Gastroesophageal sphincter (tissue), 3 donors: ENCODE results near the gene HERC2.

ENCODE experiments used
- EP300 ChIP-seq: sonication (generic); formaldehyde crosslinking; IDR thresholded peaks from one replicate; pipeline ENCODE4 v1.6.1; 2017; ENCODE audit warnings: antibody characterized with exemption, mild to moderate bottlenecking
- POLR2A ChIP-seq, 2 donors: fragments of 450-650 bp; IDR thresholded peaks; one replicate each; pipeline ENCODE4 v1.6.1; 2017; ENCODE audit warnings: antibody characterized with exemption in 2 of 2, mild to moderate bottlenecking in 2 of 2, moderate library complexity in 1 of 2
- POLR2AphosphoS5 ChIP-seq: sonication (generic); formaldehyde crosslinking; IDR thresholded peaks from one replicate; pipeline ENCODE4 v1.6.1; 2017; ENCODE audit warnings: antibody characterized with exemption
- TF ChIP-seq, protein P1 (sequence below), 4 experiments: fragments of 200-600 bp in 2 of 4; fragments of 450-650 bp in 2 of 4; sonication (generic) in 1 of 4; IDR thresholded peaks; one replicate each; pipeline ENCODE4 v1.5.1; 2017 to 2019; ENCODE audit warnings: antibody characterized with exemption in 4 of 4, mild to moderate bottlenecking in 2 of 4, moderate library complexity in 2 of 4

DNA sequence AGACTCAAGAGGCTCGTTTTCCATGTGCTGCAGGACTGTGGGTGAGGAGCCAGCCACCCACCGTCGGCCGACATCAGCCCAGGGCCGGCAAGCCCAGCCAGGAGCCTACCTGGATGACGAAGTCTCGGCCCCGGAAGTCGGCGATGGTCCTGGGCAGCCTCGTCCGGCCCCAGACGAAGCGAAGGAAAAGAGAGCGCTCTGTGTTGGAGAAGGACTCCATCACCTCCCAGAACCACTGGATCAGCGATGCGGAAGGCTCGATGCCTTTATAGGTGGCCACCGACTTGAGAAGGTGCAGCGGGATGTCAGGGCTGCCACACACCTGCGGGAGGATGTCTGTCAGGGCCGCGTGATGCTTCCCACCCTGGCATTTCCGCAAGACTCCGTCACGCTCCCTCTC is 209.0 kb downstream of the HERC2 start:
- TF ChIP-seq EP300 (no peak), POLR2AphosphoS5 (no peak), POLR2A (IDR thresholded peaks at IDR 0.05) (no peak)
- TF ChIP-seq, protein P1, sequence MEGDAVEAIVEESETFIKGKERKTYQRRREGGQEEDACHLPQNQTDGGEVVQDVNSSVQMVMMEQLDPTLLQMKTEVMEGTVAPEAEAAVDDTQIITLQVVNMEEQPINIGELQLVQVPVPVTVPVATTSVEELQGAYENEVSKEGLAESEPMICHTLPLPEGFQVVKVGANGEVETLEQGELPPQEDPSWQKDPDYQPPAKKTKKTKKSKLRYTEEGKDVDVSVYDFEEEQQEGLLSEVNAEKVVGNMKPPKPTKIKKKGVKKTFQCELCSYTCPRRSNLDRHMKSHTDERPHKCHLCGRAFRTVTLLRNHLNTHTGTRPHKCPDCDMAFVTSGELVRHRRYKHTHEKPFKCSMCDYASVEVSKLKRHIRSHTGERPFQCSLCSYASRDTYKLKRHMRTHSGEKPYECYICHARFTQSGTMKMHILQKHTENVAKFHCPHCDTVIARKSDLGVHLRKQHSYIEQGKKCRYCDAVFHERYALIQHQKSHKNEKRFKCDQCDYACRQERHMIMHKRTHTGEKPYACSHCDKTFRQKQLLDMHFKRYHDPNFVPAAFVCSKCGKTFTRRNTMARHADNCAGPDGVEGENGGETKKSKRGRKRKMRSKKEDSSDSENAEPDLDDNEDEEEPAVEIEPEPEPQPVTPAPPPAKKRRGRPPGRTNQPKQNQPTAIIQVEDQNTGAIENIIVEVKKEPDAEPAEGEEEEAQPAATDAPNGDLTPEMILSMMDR (IDR thresholded peaks at IDR 0.05): no peak
